Right hindlimb (tissue), 1 donor: ENCODE measurements around the gene PNRC1.
A peak's percentile ranks its signal among the peaks of the same experiment; 100 is the strongest.
"Not testable (repeated sequence)": the region's sequence is repeated elsewhere in the genome, so short reads cannot be mapped to it uniquely, and the experiment has no call there.

Source experiments
- DNase-seq: peaks from one replicate; pipeline ENCODE4 v3.0.0-alpha.2; 2018

PNRC1 gene

GRCh38 chr6:89080281-89081128 is at the start of gene PNRC1:
Gene PNRC1 (plus strand): TSS chr6:89080751. CDS start chr6:89080895, 144 bp downstream.
- DNase-seq, result peak; percentile 100

- no peak for DNase-seq
Observed at GRCh38 chr6:89032599-89032998, 48.0 kb upstream of the PNRC1 start.

- no peak for DNase-seq
Observed at GRCh38 chr6:89033461-89033860, 47.1 kb upstream of the PNRC1 start.

- not testable (repeated sequence) for DNase-seq
Observed at GRCh38 chr6:89034116-89034515, 46.4 kb upstream of the PNRC1 start.

GRCh38 chr6:89034586-89035251 is 45.8 kb upstream of the PNRC1 start:
- DNase-seq, result no peak

GRCh38 chr6:89035252-89036101 is 45.1 kb upstream of the PNRC1 start:
- peak; percentile 69 for DNase-seq

- no peak for DNase-seq
Observed at GRCh38 chr6:89037141-89037900, 43.2 kb upstream of the PNRC1 start.

- DNase-seq, result not testable (repeated sequence)
Observed at GRCh38 chr6:89037901-89038293, 42.7 kb upstream of the PNRC1 start.

GRCh38 chr6:89042664-89043063 is 37.9 kb upstream of the PNRC1 start:
- no peak for DNase-seq

- no peak for DNase-seq
Observed at GRCh38 chr6:89044328-89045010, 36.1 kb upstream of the PNRC1 start.

- no peak for DNase-seq
Observed at GRCh38 chr6:89045011-89045387, 35.6 kb upstream of the PNRC1 start.

- DNase-seq, result no peak
Observed at GRCh38 chr6:89045576-89045975, 35.0 kb upstream of the PNRC1 start.

GRCh38 chr6:89047473-89047872 is 33.1 kb upstream of the PNRC1 start:
- no peak for DNase-seq

GRCh38 chr6:89048288-89048923 is 32.1 kb upstream of the PNRC1 start:
- DNase-seq, result no peak

GRCh38 chr6:89048985-89049384 is 31.6 kb upstream of the PNRC1 start:
- peak; percentile 44 for DNase-seq

GRCh38 chr6:89050155-89050554 is 30.4 kb upstream of the PNRC1 start:
- DNase-seq, result peak; percentile 59

GRCh38 chr6:89050697-89051096 is 29.9 kb upstream of the PNRC1 start:
- no peak for DNase-seq

GRCh38 chr6:89051676-89052075 is 28.9 kb upstream of the PNRC1 start:
- DNase-seq, result no peak

- no peak for DNase-seq
Observed at GRCh38 chr6:89054208-89054607, 26.3 kb upstream of the PNRC1 start.

GRCh38 chr6:89057759-89058158 is 22.8 kb upstream of the PNRC1 start:
- DNase-seq, result no peak

GRCh38 chr6:89058627-89059026 is 21.9 kb upstream of the PNRC1 start:
- DNase-seq, result no peak
